GM12891 (cell line): ENCODE data around the gene KLHL26.

Source experiments
- DNase-seq: peaks from one replicate; pipeline ENCODE4 v3.0.0; 2011; ENCODE audit warnings: low spot score; ENCODE audit not compliant: insufficient read length
- FAIRE-seq: peaks from 2 replicates; lab custom pipeline; 2011; peaks lifted over from hg19 to GRCh38; lab: Jason Lieb, UNC
- PAX5 ChIP-seq: IDR thresholded peaks from 2 replicates; pipeline ENCODE4 v1.6.1; 2011; ENCODE audit warnings: low read length, moderate library complexity, mild to moderate bottlenecking; ENCODE audit not compliant: insufficient read depth, severe bottlenecking
- POLR2A ChIP-seq: IDR thresholded peaks from 2 replicates; pipeline ENCODE4 v1.6.1; 2011; ENCODE audit warnings: low read depth, low read length, control low read depth
- POLR2AphosphoS5 ChIP-seq: IDR thresholded peaks from 2 replicates; pipeline ENCODE4 v1.6.1; 2011; ENCODE audit warnings: low read depth, low read length, control low read depth
- POU2F2 ChIP-seq: IDR thresholded peaks from 2 replicates; pipeline ENCODE4 v1.6.1; 2011; ENCODE audit warnings: low read depth, mild to moderate bottlenecking, control low read depth, low read length, moderate library complexity
- SPI1 ChIP-seq: IDR thresholded peaks from 2 replicates; pipeline ENCODE4 v1.6.1; 2011; ENCODE audit warnings: low read depth, low read length, control low read depth
- TAF1 ChIP-seq: IDR thresholded peaks from 2 replicates; pipeline ENCODE4 v1.6.1; 2011; ENCODE audit warnings: low read depth, low read length, control low read depth

Gene KLHL26

DNA sequence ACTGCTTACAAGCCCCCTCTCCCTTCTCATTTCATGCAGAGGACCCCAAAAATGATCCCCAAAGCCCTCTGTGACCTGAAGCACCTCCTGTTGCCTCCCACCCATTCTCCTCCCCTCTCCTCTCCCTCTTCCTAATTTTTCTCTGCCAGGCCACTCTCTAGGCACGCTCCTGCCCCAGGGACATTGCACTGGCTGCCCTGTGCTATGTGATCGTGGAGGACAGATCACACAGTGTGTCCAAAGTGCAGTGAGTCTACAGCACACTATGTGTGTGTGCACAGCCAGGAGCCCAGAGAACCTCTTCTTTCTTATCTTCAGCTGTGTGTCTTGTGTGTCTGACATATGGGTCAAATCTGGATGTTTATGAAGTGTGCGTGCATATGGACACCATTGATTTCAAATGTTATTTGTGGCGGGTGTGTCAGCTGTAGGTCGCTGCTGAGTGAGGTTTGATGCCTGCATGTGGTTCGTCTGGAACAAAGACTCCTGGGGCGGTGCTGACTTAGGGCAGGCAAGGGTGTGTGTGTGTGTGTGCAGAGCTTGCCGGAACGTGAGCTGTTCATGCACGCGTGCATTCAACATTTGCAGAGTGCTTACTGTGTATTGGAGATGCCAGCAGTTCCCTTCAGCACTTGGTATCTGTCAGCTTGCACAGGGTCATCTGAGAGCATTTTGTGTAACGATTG is 2.1 kb upstream of the KLHL26 start:
- no peak for DNase-seq
- no peak for FAIRE-seq
- TF ChIP-seq TAF1 (no peak), POU2F2 (no peak)

DNA sequence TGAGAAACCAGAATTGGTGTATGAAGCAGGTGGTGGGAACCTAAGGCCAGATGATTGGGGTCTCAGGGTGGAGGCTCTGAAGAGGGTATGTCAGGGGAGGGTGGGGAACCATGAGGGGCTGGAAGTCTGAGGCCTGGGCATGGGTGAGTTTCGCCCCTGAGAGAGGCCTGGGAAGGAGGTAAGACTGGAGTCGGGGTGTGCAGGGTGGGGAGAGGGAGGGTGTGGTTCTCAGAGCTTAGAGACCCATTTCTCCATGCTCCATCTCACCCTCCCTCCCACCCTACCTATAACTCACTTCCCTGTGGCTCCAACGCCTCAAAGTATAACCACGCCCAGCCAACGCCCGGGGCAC is 1.0 kb upstream of the KLHL26 start:
- TF ChIP-seq POLR2AphosphoS5: no peak
- no peak for TF ChIP-seq POU2F2
- TF ChIP-seq SPI1: no peak
- no peak for TF ChIP-seq TAF1
- no peak for TF ChIP-seq POLR2A
- no peak for TF ChIP-seq PAX5
- no peak for FAIRE-seq
- no peak for DNase-seq

DNA sequence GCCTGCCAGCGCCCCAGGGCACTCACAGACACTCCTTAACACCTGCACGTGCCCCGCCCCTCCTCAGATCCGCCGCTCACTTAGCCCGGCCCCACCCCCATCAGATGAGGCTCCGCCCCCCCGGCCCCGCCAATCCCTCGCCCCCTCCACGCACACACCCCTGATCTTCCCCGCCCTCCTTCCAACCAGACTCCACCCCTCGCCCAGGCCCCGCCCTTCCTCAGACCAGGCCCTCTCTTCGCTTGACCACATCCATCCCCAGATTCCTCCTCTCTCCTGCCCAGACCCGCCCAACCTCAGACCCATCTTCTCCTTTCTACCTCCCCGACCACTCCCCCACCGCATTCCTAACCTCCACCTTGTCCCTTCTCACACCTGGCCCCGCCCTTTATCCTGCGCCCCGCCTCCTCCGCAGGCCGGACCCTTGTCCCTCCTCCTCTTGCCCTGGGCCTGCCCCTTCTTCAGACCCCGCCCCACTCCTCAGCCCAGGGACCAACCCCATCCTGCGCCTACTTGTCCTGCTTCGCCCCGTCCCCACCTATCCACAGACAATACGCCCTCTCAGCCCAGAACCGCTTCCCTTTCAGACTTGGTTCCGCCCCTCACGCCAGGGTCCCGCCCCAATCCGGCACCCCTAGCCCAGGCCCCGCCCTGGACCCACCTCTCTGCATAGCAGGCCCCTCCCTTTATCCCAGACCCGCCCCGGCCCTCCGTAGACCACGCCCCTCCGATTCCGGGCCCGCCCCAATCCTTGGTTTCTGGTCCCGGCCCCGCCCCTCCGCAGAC is 452 bp upstream of the KLHL26 start:
- TF ChIP-seq POLR2A (no peak), TAF1 (no peak), PAX5 (no peak), POLR2AphosphoS5 (no peak), SPI1 (no peak), POU2F2 (no peak)
- DNase-seq (peak; percentile 96), FAIRE-seq (peak; percentile 97)

DNA sequence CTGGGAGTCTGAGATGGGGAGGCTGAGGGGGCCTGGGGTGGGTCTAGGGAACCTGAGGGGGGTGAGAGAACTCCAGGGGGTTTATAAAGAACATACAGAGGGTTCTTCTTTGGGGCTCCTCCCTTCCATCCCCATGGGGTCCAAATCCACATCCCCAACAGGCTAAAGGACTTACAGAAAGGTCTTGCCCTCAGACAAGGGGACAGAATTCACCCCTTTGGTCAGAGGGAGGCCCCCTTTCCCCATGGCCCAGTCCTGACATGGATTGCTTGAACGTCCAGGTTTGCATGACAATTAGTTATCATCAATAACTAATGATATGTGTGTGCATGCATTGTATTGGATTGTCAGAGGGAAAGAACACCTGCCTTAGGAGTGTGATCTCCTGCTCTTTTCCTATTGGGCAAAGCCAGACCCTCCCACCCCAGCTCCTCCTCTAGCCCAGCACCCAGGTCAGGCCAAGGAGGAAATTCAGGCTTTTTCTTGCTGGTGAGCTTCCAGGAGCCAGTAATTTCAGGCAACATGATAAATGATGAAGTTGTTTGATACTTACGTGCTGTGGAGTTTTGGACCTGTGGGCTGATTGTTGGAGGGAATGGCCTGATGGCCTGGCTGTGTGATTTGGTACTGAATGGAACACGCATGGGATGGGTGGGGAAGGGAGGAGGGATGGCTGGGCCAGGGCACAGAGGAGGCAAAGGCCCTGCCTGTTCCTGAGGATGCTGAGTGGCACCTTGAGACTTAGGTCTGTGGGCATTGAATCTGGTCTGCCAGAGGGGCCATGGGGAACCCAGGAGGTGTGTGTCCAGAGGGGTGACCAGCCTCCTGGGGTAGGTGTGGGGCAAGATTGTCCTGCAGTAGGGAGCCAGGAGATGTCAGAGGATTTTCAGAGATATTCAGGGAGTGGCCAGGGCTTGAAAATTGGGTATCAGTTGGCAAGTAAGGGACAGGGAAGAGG is 1.1 kb downstream of the KLHL26 start:
- FAIRE-seq (peak; percentile 74), DNase-seq (no peak)
- TF ChIP-seq POLR2AphosphoS5 (no peak), POLR2A (no peak), POU2F2 (no peak), SPI1 (no peak), TAF1 (no peak), PAX5 (no peak)

DNA sequence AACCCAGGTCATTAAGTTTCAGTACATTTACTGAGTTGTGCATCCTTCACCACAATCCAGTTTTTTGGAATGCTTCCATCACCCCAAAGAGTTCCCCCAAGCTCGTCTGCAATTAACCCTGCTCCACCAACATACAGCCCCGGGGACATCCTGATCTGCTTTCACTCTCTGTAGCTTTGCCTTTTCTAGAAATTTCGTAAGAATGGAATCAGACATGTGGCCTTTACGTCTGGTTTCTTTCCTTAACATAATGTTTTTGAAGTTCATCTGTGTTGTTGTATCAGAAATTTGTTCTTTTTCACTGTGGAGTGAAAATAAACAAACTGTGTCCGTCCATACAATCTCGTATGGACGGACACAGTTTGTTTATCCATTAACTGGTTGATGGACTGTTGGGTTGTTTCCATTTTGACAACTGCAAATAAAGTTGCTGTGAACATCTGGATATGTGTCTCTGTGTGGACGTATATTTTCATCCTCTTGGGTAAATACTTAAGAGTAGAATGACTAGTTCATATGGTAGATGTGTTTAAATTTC is 2.9 kb downstream of the KLHL26 start:
- DNase-seq (no peak), FAIRE-seq (no peak)
- TF ChIP-seq POU2F2 (no peak), POLR2AphosphoS5 (no peak), POLR2A (no peak), PAX5 (no peak), SPI1 (no peak), TAF1 (no peak)

DNA sequence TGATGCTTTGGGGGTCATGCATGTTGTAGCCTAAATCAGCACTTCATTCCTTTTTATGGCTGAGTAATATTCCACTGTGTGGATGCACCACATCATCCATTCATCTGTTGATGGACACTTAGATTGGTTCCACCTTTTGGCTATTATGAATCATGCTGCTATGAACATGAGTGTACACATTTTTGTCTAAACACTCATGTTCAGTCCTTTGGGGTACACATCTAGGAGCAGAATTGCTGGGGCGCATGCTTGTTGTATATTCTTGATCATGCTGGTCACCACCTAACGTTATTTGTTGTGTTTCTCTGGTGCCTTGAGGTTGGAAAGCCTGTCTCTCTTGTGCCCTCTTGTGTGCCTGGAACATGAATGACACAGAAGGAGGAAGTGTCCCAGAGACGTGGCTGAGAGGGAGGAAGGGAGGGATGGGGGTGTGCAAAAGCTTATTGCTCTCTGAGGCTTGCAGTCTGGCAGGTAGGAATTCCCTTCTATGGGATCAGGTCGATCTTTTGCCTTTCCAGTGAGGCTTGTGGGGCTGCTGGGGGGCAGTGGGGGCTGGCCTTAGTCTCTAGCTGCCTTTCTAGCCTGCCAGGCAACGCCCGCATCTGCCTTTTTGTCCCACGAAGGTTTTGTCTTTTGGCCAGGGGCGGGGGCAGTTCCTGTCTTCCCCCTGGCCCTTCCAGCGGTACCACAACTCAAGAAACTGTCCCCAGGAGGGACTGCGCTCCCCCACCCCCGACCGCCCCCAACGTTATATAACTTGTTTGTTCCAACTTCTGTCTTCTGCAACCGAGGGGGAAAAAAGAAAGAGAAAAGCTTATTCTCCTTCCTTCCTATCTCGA is 7.6 kb downstream of the KLHL26 start:
- peak; percentile 69 for FAIRE-seq
- TF ChIP-seq POU2F2 (no peak), SPI1 (peak; percentile 74), TAF1 (no peak)

DNA sequence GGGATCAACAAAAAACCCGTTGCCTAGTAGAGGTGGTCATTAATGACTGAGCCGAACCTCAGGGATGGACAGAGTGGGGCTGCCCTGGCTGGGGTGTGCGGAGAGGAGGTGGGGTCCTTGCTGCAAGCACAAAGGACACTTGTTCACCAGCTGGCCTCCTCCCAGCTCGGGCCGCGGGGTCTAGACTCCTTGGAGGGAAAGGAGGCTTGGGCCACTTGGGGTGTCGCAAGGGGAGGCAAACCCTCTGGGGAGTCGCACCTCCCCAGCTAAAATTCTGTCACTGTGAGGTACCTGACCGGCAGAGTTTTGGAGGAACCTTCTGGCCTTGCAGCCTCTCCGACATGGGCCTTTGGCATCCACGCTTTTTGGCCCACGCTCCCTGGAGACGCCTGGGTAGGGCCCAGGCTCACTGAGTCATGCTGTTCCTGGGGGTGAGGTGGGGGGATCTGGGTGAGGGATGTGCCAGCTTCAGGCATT is 8.2 kb downstream of the KLHL26 start:
- TF ChIP-seq PAX5 (no peak), POU2F2 (no peak), POLR2A (no peak), POLR2AphosphoS5 (no peak), SPI1 (no peak), TAF1 (no peak)
- no peak for FAIRE-seq

More for the DNA sequence above, 7.6 kb downstream of the KLHL26 start:
- DNase-seq: no peak

More for the DNA sequence above, 8.2 kb downstream of the KLHL26 start:
- DNase-seq: no peak
